LoVo (cell line): ENCODE results near the gene GMDS.
A peak's percentile ranks its signal among the peaks of the same experiment; 100 is the strongest.
"Not testable (repeated sequence)": the region's sequence is repeated elsewhere in the genome, so short reads cannot be mapped to it uniquely, and the experiment has no call there.

Experiments
- DNase-seq: peaks from one replicate; pipeline ENCODE4 v3.0.0-alpha.2; 2016; ENCODE audit warnings: low spot score

GMDS gene

GRCh38 chr6:1686117-1687098 lies 559.0 kb downstream of the GMDS start:
- DNase-seq = peak; percentile 76

- DNase-seq = peak; percentile 64
Observed at GRCh38 chr6:1679688-1680068, 565.7 kb downstream of the GMDS start.

GRCh38 chr6:1679031-1679687 lies 566.2 kb downstream of the GMDS start:
- no peak for DNase-seq

GRCh38 chr6:1678201-1678600 lies 567.2 kb downstream of the GMDS start:
- no peak for DNase-seq

GRCh38 chr6:1672379-1672778 lies 573.0 kb downstream of the GMDS start:
- DNase-seq = no peak

GRCh38 chr6:1670711-1671462 lies 574.5 kb downstream of the GMDS start:
- no peak for DNase-seq

- no peak for DNase-seq
Observed at GRCh38 chr6:1669996-1670395, 575.4 kb downstream of the GMDS start.

- DNase-seq = not testable (repeated sequence)
Observed at GRCh38 chr6:1668456-1668855, 576.9 kb downstream of the GMDS start.

GRCh38 chr6:1667805-1668175 lies 577.6 kb downstream of the GMDS start:
- DNase-seq = no peak

GRCh38 chr6:1667012-1667804 lies 578.2 kb downstream of the GMDS start:
- DNase-seq = no peak

GRCh38 chr6:1665214-1665613 lies 580.2 kb downstream of the GMDS start:
- no peak for DNase-seq

- no peak for DNase-seq
Observed at GRCh38 chr6:1664329-1664728, 581.1 kb downstream of the GMDS start.

GRCh38 chr6:1663511-1663910 lies 581.9 kb downstream of the GMDS start:
- DNase-seq = no peak

- DNase-seq = no peak
Observed at GRCh38 chr6:1662534-1662933, 582.9 kb downstream of the GMDS start.

- no peak for DNase-seq
Observed at GRCh38 chr6:1659816-1660215, 585.6 kb downstream of the GMDS start.

GRCh38 chr6:1658212-1659005 lies 587.0 kb downstream of the GMDS start:
- DNase-seq = no peak

- DNase-seq = no peak
Observed at GRCh38 chr6:1657771-1658165, 587.6 kb downstream of the GMDS start.

- no peak for DNase-seq
Observed at GRCh38 chr6:1657116-1657770, 588.2 kb downstream of the GMDS start.

- DNase-seq = no peak
Observed at GRCh38 chr6:1654054-1654453, 591.4 kb downstream of the GMDS start.

- no peak for DNase-seq
Observed at GRCh38 chr6:1652842-1653241, 592.6 kb downstream of the GMDS start.
